HUES64 (cell line): ENCODE results near the gene LAGE3.
"Not testable (repeated sequence)": the region's sequence is repeated elsewhere in the genome, so short reads cannot be mapped to it uniquely, and the experiment has no call there.

Experiments
- H3K27ac ChIP-seq: 2 replicates; pipeline ENCODE4 v1.7.0; 2013; ENCODE audit warnings: low read depth, low read length, inconsistent platforms
- H3K27me3 ChIP-seq: 2 replicates; pipeline ENCODE4 v1.6.1; 2013; ENCODE audit warnings: mild to moderate bottlenecking, low read length; ENCODE audit not compliant: insufficient read depth
- H3K36me3 ChIP-seq: 2 replicates; pipeline ENCODE4 v1.6.1; 2013; ENCODE audit warnings: mild to moderate bottlenecking, low read length; ENCODE audit not compliant: insufficient read depth
- H3K4me1 ChIP-seq: 2 replicates; pipeline ENCODE4 v1.6.1; 2013; ENCODE audit warnings: mild to moderate bottlenecking, low read length, moderate library complexity; ENCODE audit not compliant: insufficient read depth
- H3K4me3 ChIP-seq: 2 replicates; pipeline ENCODE4 v1.5.1; 2013; ENCODE audit warnings: mild to moderate bottlenecking, low read length, moderate library complexity
- H3K9ac ChIP-seq: 2 replicates; pipeline ENCODE4 v1.6.1; 2013; ENCODE audit warnings: mild to moderate bottlenecking, low read depth, low read length
- H3K9me3 ChIP-seq: 2 replicates; pipeline ENCODE4 v1.6.1; 2013; ENCODE audit warnings: low read depth, low read length; ENCODE audit not compliant: insufficient read depth
- WGBS: fragments of 150-250, 120-280 bp; methylation state at CpG from one replicate; pipeline ENCODE4 v1.1.7; 2013; ENCODE audit warnings: missing lambda C conversion rate; 5-methylcytosine and 5-hydroxymethylcytosine counted together

Gene LAGE3

DNA sequence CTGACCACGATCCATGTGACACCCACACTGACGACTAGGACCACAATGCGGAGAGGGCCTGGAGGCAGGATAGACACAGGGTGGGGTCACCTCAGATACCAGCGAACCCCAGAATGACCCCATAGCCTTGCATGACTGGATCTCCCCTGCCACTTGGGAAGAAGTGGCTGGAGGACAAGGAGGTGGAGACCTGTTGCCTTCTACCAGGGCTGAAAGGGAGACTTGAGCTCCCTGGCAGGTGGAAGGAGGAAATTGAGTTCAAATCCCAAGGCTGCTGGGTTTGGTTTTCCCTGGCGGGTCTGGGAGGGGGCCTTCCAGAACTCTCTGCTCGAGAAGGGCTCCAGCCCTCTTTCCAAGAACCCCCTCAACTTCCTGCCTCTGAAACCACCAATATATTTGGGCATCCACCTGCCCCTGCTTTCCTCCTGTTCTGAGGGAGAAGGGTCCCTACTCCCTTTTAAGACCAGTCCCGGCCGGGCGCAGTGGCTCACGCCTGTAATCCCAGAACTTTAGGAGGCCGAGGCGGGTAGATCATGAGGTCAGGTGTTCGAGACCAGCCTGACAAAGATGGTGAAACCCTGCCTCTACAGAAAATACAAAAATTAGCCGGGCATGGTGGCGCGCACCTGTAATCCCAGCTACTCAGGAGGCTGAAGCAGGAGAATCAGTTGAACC is 33.9 kb upstream of the LAGE3 start:
- Histone ChIP-seq H3K4me3 (no peak overlapping the region), H3K27me3 (no peaks in the 10 kb centered on the region), H3K9me3 (no peaks in the 10 kb centered on the region), H3K36me3 (peaks cover 6% of the 10 kb centered on the region; the same call in 1 of the 2 replicates), H3K4me1 (no peaks in the 10 kb centered on the region), H3K27ac (no peak overlapping the region), H3K9ac (no peak overlapping the region)
- WGBS: 95% methylated on average over 16 of the region's 16 CpGs

DNA sequence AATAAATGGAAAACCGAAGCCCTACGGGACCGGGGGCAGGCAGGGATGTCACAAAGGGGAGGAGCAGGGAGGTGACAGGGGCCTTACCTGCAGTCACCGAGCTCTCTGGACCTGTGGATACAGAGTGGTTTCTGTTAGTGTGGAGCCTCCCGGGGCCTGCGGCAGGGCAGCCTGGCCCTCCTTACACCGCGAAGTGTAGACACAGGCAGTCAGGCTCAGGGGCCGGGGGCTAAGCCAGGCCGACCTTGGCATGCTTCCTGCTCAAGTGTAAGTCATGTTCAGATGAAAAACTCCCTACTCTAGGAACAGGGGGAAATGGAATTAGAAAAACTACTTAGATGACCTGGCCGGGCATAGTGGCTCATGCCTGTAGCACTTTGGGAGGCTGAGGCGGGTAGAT is 32.7 kb upstream of the LAGE3 start:
- no peaks in the 10 kb centered on the region for H3K4me1 ChIP-seq
- H3K4me3 ChIP-seq: no peak overlapping the region
- no peaks in the 10 kb centered on the region for H3K27me3 ChIP-seq
- no peaks in the 10 kb centered on the region for H3K9me3 ChIP-seq
- no peak overlapping the region for H3K27ac ChIP-seq
- H3K9ac ChIP-seq: no peak overlapping the region
- WGBS: 94% methylated on average over 11 of the region's 12 CpGs
- peaks cover 6% of the 10 kb centered on the region; the same call in 1 of the 2 replicates for H3K36me3 ChIP-seq

DNA sequence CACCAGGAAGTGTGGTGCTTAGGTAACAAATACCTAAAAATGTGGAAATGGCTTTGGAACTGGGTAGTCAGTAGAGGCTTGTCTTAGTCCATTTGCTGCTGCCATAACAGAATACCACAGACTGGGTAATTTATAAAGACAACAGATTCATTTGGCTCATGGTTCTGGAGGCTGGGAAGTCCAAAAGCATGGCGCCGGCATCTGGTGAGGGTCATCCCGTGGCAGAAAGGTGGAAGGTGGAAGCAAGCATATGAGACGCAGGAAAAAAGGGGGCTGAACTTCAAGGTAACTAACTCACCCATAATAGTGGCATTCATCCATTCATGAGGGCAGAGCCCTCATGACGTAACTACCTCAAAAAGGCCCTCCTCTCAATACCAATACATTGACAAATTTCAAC is 30.4 kb upstream of the LAGE3 start:
- no CpG with 5 or more reads among the region's 5 CpGs for WGBS
- no peaks in the 10 kb centered on the region for H3K27me3 ChIP-seq
- no peak overlapping the region for H3K9ac ChIP-seq
- no peak overlapping the region for H3K4me3 ChIP-seq
- H3K9me3 ChIP-seq: no peaks in the 10 kb centered on the region
- H3K27ac ChIP-seq: no peak overlapping the region
- H3K4me1 ChIP-seq: no peaks in the 10 kb centered on the region
- H3K36me3 ChIP-seq: peaks cover 9% of the 10 kb centered on the region; the same call in 1 of the 2 replicates

DNA sequence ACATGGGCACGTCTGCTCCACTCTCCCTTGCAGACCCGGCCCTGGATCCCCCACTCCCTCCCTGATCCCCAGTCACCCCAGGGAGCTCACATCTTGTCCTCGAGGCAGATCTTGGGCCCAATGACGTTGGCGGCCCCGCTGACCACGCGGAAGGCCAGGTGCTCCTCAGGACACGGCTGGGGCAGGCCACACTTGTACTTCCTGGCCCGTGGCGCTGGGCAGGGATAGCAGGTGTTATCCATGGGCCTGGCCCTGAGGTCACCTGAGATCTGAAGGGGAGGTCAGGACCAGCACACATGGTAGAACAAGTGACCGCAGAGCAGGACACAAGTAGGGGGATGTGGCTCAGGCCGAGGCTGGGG is 29.3 kb upstream of the LAGE3 start:
- Histone ChIP-seq H3K9ac (no peak overlapping the region), H3K4me1 (no peaks in the 10 kb centered on the region), H3K36me3 (peaks cover 9% of the 10 kb centered on the region; the same call in 1 of the 2 replicates), H3K27ac (no peak overlapping the region), H3K27me3 (no peaks in the 10 kb centered on the region), H3K9me3 (no peaks in the 10 kb centered on the region), H3K4me3 (no peak overlapping the region)
- 91% methylated on average over 13 of the region's 13 CpGs for WGBS

- H3K4me1 ChIP-seq: no peaks in the 10 kb centered on the region
- H3K9ac ChIP-seq: no peak overlapping the region
- H3K9me3 ChIP-seq: no peaks in the 10 kb centered on the region
- H3K27ac ChIP-seq: no peak overlapping the region
- H3K36me3 ChIP-seq: peaks cover 9% of the 10 kb centered on the region; the same call in 1 of the 2 replicates
- 85% methylated on average over 23 of the region's 24 CpGs for WGBS
- no peaks in the 10 kb centered on the region for H3K27me3 ChIP-seq
- no peak overlapping the region for H3K4me3 ChIP-seq
Observed at GRCh38 chrX:154507673-154508383, 28.7 kb upstream of the LAGE3 start.

DNA sequence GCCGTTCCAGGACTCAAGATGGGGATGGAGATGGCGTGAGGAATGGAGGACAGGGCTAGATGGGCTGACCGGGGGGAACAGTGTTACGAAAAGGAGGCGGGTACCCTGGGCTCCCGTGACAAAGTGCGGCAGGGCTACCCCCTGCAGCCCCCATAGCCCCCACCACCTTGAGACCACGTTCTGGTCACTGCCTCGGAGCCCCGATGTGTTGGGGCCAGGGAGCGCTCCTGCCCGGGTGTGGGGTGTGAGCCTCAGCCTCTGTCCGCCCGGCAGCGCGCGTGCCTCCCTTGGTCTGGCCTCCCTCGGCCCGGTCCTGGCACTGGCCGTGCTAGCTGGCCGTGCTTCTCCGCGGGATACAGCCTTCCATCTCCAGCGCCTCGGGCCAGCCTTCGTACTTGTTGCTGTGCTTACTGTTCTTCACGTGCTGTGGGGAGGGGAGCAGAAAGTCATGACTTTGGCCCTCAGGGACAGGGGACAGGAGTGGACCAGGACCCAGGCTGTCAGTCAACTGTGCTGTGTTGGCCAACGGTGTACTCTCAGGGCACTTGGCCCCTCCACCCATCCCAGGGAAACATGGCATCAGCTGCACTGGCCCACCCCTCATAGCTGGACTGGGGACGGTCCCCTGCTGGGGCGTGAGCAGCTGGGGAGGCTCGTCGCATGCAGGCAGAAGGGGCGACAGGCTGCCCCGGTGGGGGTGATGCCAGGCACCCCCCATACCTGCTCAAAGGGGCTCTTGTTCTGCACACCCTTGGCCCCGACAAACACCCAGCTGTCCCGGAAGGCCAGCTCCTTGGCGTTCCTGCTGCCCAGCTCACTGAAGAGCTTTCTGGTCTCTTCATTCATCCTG is 27.6 kb upstream of the LAGE3 start:
- no peak overlapping the region for H3K4me3 ChIP-seq
- 95% methylated on average over 37 of the region's 37 CpGs for WGBS

DNA sequence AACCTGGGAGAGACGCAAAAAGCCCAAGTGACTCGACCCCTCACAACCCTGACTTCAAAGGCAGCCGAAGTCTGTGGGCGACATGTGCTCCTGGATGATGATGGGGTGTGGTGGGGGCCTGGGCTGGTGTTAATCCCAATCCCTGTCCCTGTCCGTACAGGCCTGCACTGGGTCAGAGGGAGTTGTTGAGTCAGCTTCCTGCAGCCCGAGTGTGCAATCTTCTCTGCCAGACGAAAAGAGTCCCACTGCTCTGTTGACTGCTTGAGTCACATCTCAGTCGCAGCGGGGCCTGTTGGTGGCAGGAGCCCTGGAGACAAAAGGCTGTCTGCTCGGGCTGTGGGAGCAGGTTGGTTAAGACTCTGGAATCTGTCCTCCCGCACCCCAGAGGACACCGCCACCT is 26.7 kb upstream of the LAGE3 start:
- Histone ChIP-seq H3K27me3 (no peaks in the 10 kb centered on the region), H3K4me1 (no peaks in the 10 kb centered on the region), H3K36me3 (peaks cover 9% of the 10 kb centered on the region; the same call in 1 of the 2 replicates), H3K9me3 (no peaks in the 10 kb centered on the region), H3K4me3 (no peak overlapping the region), H3K27ac (no peak overlapping the region), H3K9ac (no peak overlapping the region)
- WGBS: 82% methylated on average over 12 of the region's 12 CpGs

More for the DNA sequence above, 27.6 kb upstream of the LAGE3 start:
- H3K9ac ChIP-seq: no peak overlapping the region
- H3K27me3 ChIP-seq: no peaks in the 10 kb centered on the region
- H3K9me3 ChIP-seq: no peaks in the 10 kb centered on the region
- no peaks in the 10 kb centered on the region for H3K4me1 ChIP-seq
- H3K27ac ChIP-seq: no peak overlapping the region
- peaks cover 9% of the 10 kb centered on the region; the same call in 1 of the 2 replicates for H3K36me3 ChIP-seq

DNA sequence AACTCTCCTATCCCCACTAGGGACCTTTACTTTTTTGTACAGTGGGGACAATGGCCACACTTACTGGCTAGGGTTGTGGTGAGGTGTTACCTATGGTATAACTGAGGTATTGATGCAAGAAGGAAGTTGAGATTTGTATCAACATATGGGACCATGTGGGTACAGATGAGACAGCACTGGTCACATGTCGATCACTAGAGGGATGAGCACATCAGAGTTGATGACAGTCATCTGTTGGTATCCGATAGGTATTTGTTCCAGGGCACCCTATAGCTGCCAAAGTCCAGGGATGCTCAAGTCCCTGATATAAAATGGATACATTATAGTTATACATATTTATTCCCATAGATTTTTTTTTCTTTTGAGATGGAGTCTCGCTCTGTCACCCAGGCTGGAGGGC is 23.9 kb upstream of the LAGE3 start:
- WGBS: 94% methylated on average over 3 of the region's 3 CpGs
- no peak overlapping the region for H3K27ac ChIP-seq

GRCh38 chrX:154502098-154502497 is 23.0 kb upstream of the LAGE3 start:
- H3K4me1 ChIP-seq: no peaks in the 10 kb centered on the region
- H3K9me3 ChIP-seq: no peaks in the 10 kb centered on the region
- no peak overlapping the region for H3K27ac ChIP-seq
- no peaks in the 10 kb centered on the region for H3K27me3 ChIP-seq
- no peak overlapping the region for H3K9ac ChIP-seq
- WGBS: 86% methylated on average over 7 of the region's 8 CpGs
- H3K4me3 ChIP-seq: no peak overlapping the region
- H3K36me3 ChIP-seq: peaks cover 3% of the 10 kb centered on the region; the same call in 1 of the 2 replicates

More for the DNA sequence above, 23.9 kb upstream of the LAGE3 start:
- Histone ChIP-seq H3K4me3 (no peak overlapping the region), H3K27me3 (no peaks in the 10 kb centered on the region), H3K9me3 (no peaks in the 10 kb centered on the region), H3K9ac (no peak overlapping the region), H3K4me1 (no peaks in the 10 kb centered on the region), H3K36me3 (peaks cover 3% of the 10 kb centered on the region; the same call in 1 of the 2 replicates)

DNA sequence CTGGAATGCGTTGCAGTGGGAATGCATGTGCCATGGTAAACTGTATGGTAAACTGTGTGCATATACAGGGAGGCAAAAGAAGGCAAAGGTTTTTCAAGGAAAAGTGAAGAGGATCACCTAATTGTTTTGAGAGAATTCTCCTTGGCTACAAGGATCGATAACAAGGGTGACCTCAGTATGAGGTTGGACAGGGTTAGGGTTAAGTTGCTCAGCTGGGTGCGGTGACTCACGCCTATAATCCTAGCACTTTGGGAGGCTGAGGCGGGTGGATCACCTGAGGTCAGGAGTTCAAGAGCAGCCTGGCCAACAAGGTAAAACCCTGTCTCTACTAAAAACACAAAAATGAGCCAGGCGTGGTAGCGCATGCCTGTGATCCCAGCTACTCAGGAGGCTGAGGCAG is 22.3 kb upstream of the LAGE3 start:
- H3K4me1 ChIP-seq, H3K27ac ChIP-seq, H3K4me3 ChIP-seq, H3K36me3 ChIP-seq, H3K9me3 ChIP-seq, H3K27me3 ChIP-seq, H3K9ac ChIP-seq: not testable (repeated sequence)
- 96% methylated on average over 7 of the region's 7 CpGs for WGBS

DNA sequence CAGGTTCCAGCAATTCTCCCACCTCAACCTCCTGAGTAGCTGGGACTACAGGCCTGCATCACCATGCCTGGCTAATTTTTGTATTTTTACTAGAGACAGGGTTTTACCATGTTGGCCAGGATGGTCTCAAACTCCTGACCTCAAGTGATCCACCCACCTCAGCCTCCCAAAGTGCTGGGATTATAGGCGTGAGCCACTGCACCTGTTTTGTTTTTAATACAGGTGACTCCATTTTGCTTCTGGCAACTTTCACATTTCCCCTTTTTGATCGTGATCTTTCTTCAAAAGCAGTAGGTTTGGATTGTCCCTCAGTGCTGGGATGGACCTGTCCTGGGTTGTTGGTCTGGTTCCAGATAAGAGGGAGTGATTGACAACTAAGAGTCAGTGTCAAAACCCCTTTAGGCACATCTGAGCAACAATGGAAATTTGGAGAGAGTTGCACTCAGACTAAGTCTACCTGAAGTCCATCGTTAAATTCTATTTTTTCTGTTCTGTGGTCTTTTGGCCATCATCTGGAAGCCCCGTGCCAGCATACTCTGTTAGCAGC is 17.6 kb upstream of the LAGE3 start:
- H3K4me3 ChIP-seq, H3K9me3 ChIP-seq, H3K4me1 ChIP-seq, H3K9ac ChIP-seq, H3K27me3 ChIP-seq, H3K27ac ChIP-seq, H3K36me3 ChIP-seq: not testable (repeated sequence)
- 90% methylated on average over 4 of the region's 4 CpGs for WGBS
